Stimulated activated CD4-positive, alpha-beta T cell treated with anti-CD3 and anti-CD28 coated beads, Interleukin-4, amount 100 ng/mL, for 48 hours (primary cell): ENCODE data around the gene ANKS4B.
"Not testable (repeated sequence)": the region's sequence is repeated elsewhere in the genome, so short reads cannot be mapped to it uniquely, and the experiment has no call there.

Experiments
- DNase-seq, 2 donors: peaks; one replicate each; pipeline ENCODE4 v3.0.0-alpha.2; 2020; ENCODE audit warnings: low read depth in 2 of 2

The ANKS4B gene

DNA sequence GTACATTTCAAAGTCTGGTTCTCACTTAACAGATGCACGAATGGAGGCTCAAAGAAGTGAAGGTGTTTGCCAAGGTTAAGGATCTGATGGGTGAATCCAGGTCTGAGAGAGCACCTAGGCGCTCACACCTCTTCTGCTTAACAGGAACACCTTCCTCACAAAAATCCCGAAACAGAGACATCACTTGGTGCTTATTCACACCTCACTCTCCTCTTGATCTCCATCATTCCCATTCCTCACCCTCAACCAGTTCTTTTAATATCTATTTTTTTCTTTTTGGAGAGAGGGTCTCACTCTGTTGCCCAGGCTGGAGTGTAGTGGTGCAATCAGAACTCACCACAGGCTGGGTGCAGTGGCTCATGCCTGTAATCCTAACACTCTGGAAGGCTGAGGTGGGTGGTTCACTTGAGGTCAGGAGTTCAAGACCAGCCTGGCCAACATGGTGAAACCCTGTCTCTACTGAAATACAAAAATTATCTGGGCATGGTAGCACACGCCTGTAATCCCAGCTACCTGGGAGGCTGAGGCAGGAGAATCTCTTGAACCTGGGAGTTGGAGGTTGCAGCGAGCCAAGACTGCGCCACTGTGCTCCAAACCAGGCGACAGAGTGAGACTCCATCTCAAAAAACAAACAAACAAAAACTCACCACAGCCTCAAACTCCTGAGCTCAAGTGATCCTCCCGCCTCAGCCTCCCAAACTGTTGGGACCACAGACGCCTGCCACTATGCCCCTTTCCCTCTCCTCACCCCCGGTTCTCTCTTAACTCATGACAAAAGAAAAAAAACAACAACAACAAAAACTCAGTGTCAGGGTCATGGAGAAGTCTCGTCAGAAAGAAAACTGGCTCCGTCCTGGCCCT lies 29.5 kb downstream of the ANKS4B start:
- DNase-seq, result no peak

DNA sequence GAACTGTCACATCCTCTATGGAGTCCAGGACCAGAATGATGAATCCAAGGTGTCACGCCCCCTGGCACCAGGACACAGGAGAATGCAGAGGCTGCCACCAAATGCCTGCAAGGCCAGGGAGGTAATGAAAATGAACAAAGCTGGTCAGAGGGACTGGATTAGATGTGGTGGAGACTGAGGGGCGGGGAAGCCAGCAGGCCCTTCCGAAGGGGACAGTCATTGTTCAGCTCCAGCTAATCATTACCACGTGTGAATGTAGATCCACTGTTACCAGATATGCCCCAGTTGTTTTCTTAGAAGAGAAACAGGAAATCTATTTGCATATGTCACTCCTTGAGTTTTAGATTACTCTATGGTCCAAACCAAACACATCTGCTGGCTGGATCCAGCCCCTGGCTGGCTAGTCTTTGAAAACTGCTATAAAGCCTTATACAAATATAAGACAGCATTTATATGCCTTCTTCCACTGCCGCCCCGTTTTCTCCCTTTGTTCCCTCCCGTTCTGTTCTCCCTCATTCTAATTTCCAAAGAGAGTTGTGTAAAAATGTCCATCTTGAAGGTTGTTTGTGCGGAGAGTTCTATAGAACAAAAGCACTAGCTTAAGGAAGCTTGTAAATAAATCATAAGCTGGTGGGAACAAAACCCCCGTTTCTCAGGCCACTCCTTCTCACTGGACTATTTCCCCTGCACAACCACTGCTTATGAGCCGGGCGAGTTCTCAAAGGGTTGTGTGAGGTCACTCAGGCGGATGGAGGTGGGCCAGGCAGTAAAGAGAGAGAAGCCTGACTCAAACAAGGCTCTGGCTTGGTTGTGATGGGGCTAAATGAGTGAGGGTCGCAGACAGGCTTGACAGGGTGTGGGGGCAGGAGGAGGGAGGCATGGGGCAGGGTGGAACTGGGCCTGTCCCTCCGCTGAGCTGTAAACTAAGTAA lies 30.4 kb downstream of the ANKS4B start:
- DNase-seq, result no peak

DNA sequence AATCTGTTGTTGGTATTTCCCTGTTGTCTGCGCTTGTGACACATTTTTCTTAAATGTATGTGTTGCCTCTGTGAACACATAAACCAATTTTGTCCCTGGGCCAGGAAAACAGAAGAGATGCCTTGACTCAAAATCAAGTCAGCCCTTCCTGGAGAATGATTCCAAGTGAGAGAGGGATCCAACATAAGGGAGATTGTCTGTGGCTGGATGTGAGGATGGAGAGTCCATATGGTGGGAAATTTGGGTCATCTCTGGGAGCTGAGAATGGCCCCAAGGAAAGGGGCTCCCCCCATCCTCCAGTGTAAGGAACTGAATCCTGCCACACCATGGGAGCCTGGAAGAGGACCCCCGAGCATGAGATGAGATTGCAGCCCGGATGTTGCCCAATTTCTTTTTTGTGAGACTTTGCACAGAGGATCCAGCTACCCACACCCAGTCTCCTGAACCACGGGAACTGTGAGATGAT lies 31.1 kb downstream of the ANKS4B start:
- DNase-seq, result no peak

DNA sequence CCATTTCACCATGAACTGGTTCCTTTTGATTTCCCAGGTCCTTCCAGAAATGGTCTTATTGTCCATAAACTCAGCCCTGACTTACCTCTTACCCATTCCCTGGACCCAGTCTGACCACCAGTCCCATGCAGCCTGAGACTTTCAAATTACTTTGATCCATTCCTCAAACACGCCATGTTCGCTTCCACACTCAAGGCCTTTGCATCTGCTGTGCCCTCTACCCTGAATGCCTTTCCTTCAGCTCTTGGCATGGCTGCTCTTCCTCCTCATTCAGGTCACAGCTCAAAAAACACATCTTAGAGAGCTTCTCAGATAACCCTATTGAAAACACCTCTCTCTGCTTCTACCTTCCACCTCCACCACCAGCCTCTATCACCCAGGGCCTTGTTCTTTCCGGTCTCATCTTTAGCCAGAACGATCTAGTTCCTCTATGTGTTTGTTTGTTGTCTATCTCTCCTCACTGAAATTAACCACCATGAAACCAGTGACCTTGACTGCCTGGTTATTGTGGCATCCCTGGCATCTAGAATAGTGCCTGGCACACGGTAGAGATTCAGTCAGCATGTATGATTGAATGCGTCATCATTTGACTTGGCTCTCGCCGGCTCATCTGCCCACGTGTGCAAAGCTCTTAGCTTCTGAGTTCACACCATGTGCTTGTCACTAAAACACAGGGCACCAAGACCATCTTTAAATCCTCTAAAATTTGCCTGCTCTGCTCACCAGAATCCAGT lies 31.8 kb downstream of the ANKS4B start:
- no peak for DNase-seq

DNA sequence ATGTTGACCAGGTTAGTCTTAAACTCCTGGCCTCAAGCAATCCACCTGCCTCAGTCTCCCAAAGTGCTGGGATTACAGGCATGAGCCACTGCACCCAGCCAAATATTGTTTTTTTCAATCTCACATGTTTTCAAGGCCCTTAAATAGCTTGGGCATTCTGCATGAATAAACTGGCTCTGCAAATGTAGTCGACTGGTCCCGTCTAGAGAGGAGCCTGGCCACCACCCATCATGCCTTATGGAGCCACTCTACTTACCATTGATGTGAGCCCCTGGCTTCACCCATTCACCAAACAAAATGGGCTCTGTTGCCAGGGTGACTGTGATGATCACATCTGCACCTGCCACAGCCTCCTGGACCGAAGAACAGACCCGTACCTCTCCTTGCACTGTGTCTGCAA lies 33.8 kb downstream of the ANKS4B start:
- DNase-seq, result no peak

DNA sequence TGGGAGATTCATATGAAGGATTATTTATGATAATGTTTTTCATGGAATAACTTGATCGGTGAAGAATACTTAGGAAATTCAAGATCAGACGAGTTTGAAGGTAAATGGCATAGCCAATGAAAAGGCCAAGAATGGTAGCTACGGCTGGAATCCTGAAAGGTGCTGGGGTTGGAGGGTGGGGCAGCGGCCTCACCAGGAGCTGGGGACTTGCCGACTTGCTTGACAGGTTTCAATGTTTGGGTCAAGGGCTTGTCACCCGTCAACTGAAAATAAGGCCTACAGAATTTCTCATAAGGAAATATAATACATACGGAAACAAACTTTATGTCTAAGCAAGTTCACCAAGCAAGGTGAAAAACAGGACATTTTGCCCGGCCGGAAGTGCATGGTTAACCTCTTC lies 34.7 kb downstream of the ANKS4B start:
- no peak for DNase-seq

DNA sequence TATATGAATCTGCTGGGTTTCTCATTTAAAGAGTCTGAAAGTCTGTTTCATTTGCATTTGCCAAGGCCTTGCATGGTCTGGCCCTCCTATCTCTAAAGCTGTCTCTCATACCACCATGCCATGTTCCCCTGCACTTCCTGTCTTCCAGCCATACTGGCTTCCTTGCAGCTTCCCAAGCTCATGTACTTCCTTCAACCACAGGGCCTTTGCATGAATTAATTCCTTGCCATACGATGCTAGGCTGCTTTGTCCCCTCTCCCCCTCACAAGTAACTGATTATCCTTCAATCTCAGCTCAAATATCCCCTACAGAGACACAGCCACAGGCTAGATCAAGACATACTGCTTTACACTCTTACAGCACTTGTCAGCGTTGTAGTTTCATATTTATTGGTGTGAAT lies 38.8 kb downstream of the ANKS4B start:
- no peak for DNase-seq

DNA sequence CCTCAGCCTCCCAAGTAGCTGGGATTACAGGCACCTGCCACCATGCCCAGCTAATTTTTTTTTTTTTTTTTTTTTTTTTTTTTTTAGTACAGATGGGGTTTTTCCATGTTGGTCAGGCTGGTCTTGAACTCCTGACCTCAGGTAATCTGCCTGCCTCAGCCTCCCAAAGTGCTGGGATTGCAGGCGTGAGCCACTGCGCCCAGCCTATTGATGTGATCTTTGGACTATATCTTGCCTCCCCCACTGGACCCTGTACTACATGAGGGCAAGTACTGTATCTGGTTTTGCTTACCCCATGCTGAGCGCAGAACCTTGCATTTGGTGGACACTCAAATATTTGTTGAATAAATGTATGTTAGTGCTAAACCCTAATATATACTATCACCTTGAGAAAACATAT lies 39.3 kb downstream of the ANKS4B start:
- DNase-seq, result not testable (repeated sequence)

DNA sequence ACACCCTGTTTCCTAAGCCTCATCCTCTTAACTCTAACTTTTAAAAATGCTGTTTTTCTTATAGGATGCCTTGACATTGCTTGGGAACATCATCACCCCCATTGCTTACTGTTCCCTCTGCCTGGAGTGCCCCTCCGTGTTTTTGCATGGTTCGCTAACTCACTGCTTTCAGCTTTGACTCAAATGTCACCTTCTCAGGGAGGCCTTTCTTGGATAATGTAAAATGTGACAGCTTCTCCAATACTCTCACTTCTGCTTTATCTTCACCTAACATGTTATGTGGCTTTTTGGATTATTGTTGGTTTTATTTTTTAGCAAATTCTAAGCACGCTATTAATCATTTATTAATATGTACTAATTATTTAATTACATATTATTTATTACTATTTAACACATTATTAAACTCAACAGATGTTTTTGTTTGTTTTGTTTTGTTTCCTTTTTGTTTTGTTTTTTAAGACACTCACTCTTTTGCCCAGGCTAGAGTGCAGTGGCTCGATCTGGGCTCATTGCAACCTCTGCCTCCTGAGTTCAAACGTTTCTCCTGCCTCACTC lies 40.8 kb downstream of the ANKS4B start:
- DNase-seq, result no peak

DNA sequence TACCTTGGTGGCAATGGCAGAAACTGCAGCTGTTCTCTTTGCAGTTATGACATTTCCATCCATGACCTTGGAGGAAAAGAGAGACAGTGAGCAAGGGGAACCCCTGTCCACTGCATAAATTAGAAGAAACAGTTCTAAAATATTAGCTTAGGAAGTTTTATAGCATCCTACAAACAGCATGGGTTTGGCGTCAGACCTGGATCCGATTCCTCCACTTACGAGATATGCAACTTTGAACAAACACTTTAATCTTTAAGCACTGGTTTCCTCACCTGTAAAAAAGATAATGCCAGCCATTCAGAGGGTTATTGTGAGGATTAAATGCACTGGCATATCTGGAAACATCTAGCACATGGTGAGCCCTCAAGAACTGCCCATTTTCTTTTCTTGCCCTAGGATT lies 42.0 kb downstream of the ANKS4B start:
- no peak for DNase-seq

DNA sequence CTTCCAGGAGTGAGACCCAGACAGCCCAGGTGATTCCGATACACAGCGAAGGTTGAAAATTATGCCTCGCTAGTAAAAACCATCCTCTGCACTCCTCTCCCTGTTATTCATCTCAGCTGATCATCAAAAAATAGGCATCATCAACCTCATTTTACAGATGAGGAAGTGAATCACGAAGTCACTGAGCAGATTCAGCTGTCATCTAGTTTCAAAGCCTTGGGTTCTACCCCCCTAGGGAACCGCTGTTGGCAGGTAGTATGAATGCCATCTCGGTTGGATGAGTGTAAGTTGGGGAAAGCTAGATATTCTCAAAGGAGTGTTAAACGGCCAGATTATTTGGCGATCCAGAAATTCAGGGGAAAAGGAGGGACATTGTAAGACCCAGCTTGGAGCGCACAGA lies 42.6 kb downstream of the ANKS4B start:
- no peak for DNase-seq

DNA sequence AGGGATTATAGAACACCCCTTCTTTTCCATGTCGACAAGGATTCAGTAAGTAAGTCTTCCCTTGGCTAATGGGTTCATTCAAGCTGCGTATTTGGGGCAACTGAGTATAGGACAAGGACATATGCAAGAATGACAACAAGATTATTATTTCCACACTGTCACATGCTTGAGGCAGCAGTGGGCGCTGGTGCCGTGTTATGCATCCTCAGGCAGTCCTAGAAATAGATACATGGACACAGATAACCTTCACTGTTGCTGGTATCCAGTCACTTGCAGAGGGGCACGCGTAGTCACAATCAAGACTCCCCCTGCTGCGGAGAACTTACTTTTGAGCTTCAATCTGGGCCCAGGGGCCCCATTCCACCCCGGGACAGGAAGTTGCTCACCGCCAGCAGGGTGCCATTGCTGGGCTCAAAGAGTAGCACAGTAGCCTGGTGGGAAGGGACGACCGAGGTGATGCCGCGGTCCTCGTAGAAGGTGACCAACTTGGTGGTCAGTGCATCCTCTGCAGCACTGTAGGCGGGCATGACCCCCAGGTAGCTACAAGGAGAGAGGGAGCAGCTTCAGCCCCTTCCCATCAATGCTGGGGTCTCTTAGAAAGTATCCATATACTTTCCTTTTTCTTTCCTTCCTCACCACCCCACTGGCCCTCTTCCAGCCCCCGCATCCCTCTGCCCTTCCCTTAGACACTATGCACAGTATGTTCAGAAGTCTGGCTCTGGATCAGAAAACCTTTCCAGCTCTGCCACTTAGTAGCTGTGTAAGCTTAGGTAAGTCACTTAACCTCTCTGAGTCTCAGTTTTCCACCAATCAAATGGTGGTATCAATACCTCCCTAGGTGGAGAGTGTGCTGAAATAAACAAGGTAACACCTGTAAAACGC lies 43.8 kb downstream of the ANKS4B start:
- no peak for DNase-seq

DNA sequence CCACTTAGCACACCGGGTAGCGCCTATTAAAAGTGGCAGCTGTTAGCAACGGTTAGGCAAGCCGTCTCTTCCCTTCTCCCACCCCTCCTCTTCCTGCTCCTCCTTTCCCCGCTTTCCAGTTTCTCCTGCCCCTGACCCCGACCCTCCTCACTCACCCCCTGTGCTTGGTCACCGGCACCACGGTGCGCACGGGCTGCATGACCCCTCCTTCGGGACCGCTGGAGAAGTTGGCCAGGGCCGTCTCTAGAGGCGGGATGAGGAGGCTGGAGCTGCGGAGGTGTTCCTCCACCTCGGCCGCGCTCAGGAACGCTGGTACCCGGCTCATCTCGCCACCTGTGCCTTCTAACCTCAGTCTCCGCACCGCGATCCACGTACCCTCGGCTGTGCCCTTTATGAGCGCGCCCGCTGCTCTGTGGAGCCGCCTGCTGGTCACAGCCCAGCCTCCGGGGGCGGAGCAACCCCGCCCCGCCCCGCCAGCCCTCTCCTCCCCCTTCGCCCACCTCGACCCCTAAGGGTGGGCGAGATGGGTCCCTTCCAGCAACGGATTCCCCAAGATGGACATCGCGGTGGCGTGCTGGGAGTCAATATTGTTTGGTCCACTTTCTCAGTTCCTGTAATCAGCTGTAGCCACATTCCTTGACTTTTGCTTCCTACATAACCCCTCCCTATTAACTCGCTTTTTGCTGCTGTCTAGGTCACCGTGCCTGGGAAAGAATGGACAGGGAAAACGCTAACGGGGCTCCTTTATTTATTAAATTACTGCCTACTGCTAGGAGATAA lies 44.6 kb downstream of the ANKS4B start, which contains the start of gene CRYM:
Gene CRYM (minus strand): TSS at position 364 of the 780 bp plus-strand sequence. CDS start 39 bp downstream, at position 325.
- DNase-seq, result peak; percentile 47 to 53

DNA sequence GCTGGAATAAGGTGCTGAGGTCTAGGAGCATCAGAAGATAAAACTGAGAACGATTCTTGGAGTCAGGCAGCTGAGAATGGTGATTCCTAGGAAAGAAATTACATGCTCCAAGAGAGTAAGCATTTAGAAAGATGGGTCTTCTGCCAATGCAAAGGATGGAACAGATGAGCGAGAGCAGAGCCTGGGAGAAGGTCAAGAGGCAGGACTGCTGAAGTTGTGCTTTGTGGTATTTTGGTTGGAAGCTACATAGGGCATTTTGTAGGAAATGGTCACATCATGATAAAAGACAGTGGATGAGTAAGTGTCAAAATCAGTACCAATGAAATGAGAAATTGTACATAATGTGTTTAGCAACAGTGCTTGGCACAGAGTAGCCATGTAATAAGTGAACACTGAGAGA lies 46.0 kb downstream of the ANKS4B start:
- DNase-seq, result no peak

DNA sequence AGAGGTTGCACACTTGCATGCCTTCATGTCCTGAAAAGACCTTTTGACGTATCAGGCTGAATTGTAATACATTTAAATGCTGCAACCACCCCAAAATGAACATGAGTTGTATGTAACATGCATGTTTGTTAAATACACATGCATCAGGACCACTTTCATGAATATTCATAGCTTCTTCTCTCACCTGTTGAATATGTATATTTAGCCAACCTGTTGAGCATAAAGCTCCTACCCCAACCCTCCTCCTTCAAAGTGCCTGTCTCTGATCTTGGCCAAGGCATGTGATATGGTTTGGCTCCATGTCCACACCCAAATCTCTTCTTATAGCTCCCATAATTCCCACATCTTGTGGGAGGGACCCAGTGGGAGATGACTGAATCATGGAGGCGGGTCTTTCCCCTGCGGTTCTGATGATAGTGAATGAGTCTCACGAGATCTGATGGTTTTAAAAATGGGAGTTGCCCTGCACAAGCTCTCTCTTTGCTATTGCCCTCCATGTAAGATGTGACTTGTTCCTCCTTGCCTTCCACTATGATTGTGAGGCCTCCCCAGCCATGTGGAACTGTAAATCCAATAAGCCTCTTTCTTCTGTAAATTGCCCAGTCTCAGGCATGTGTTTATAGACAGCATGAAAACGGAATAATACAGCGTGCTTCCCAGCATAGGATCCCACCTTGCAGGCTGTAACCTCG lies 48.3 kb downstream of the ANKS4B start:
- DNase-seq, result no peak

DNA sequence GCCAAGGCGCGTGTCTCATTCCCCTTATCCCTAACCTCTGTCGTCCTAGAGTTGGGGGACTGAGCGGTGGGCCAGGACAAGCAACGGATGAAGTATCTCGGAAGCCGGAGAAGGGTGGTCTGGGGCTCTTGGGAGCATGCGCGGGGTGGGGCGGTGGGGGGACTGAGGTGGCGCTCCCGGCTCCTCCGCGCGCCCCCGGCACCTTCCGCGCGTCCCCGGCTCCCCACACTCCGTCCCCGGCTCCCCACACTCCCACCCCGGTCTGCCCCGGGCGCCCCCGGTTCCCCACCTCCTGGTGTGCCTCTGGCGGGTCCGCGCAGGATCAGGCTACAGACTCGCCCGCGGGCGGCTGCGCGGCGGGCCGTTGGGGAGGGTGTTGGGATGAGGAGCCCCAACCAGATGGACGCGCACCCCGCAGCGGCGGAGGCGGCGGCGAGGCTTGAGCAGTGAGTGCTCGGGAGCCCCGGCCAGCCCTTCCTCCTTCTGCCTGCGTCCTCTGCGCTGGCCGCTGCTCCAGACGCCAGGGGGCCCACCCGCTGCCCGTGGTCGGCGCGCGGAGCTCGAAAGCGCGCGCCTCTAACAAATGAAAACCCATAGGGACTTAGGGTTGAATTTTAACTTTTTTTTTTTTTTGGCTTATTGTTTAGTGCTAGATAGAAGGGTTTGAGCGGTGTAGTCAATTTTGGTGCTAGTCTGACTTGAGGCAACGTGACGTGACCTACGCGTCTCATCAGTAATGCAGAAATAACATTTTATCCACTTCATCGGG lies 50.2 kb downstream of the ANKS4B start:
- no peak for DNase-seq

DNA sequence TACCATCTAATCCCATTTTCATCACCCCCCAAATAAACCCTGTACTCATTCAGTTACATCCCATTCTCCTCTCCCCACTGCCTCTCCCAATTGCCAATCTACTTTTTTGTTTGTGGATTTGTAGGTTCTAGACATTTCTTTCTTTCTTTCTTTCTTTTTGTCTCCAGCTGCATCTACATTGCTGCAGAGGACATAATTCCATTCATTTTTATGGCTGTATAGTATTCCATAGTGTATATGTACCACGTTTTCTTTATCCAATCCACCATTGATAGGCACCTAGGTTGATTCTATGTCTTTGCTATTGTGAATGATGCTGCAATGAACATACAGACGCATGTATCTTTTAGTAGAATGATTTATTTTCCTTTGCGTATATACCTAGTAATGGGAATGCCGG lies 50.9 kb downstream of the ANKS4B start:
- no peak for DNase-seq

DNA sequence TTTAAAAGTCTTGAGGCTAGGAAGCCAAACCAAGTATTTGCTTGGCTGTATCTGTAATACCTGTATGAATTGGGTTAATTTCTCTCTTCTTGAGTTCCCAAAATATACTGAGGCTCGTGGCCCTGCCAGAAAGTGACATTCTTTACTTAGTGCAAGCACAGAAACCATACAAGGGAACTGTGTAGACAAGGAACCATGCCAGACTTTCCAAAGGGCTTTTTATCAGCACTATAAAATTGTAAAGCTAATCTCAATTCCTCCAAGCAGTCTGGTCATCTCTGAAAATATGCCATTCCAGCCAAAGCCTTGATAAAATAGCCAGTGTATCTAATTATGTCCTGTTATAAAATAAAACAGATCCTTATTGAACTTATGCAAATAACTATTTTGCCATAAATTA lies 51.8 kb downstream of the ANKS4B start:
- no peak for DNase-seq
